A549 (cell line): ENCODE results near the gene VNN1.

Source experiments
- CEBPB ChIP-seq, 2 experiments: fragments of >200 bp in 1 of 2; sonication (Bioruptor Twin) in 1 of 2; formaldehyde crosslinking in 1 of 2; IDR thresholded peaks; 2 replicates each; pipeline ENCODE4 v1.6.1; 2012 to 2016
- ELK1 ChIP-seq: fragments of 150-350 bp; IDR thresholded peaks from 2 replicates; pipeline ENCODE4 v1.6.1; 2014; ENCODE audit warnings: low read depth, mild to moderate bottlenecking, low read length
- FOXS1 ChIP-seq: fragments of 250-450 bp; sonication (Bioruptor Pico); IDR thresholded peaks from 2 replicates; pipeline ENCODE4 v1.5.0; 2020; ENCODE audit warnings: mild to moderate bottlenecking, moderate library complexity
- MAFK ChIP-seq: fragments of 450-650 bp; IDR thresholded peaks from 2 replicates; pipeline ENCODE4 v1.6.1; 2014; ENCODE audit not compliant: partially characterized antibody
- NR3C1 ChIP-seq: fragments of >200 bp; sonication (Bioruptor Twin); formaldehyde crosslinking; IDR thresholded peaks from 3 replicates; pipeline ENCODE4 v1.6.1; 2017
- PBX3 ChIP-seq: IDR thresholded peaks from 2 replicates; pipeline ENCODE4 v1.6.1; 2012
- POLR2A ChIP-seq: IDR thresholded peaks from 2 replicates; pipeline ENCODE4 v1.6.1; 2012; ENCODE audit warnings: mild to moderate bottlenecking, low read length
- POLR2AphosphoS2 ChIP-seq: conservative IDR thresholded peaks from 2 replicates; pipeline ENCODE4 v1.6.1; 2012; ENCODE audit warnings: low read length, improper control_type of control experiment, inconsistent platforms
- RAD21 ChIP-seq, 2 experiments: fragments of >200 bp in 1 of 2; sonication (Bioruptor Twin) in 1 of 2; formaldehyde crosslinking in 1 of 2; IDR thresholded peaks in 1 of 2; conservative IDR thresholded peaks in 1 of 2; 2 replicates in 1 of 2; 3 replicates in 1 of 2; pipeline ENCODE4 v1.6.1; 2012 to 2018; ENCODE audit warnings: inconsistent platforms in 1 of 2
- SMC3 ChIP-seq: fragments of >200 bp; sonication (Bioruptor Twin); formaldehyde crosslinking; IDR thresholded peaks from 3 replicates; pipeline ENCODE4 v1.6.1; 2018; ENCODE audit warnings: inconsistent platforms
- SREBF2 ChIP-seq: fragments of 450-650 bp; IDR thresholded peaks from 2 replicates; pipeline ENCODE4 v1.6.1; 2014; ENCODE audit warnings: mild to moderate bottlenecking, moderate library complexity
- TP53 ChIP-seq: fragments of 250-450 bp; sonication (Bioruptor Pico); IDR thresholded peaks from 2 replicates; pipeline ENCODE4 v1.5.0; 2021; ENCODE audit warnings: mild to moderate bottlenecking, moderate library complexity
- TF ChIP-seq, protein P1 (sequence below): fragments of >200 bp; sonication (Bioruptor Twin); formaldehyde crosslinking; IDR thresholded peaks from 3 replicates; pipeline ENCODE4 v1.5.1; 2016
- TF ChIP-seq, protein P2 (sequence below): fragments of 250-450 bp; sonication (Bioruptor Pico); IDR thresholded peaks from 2 replicates; pipeline ENCODE4 v1.5.0; 2021; ENCODE audit warnings: mild to moderate bottlenecking, moderate library complexity, borderline replicate concordance

- TF ChIP-seq, protein P1, sequence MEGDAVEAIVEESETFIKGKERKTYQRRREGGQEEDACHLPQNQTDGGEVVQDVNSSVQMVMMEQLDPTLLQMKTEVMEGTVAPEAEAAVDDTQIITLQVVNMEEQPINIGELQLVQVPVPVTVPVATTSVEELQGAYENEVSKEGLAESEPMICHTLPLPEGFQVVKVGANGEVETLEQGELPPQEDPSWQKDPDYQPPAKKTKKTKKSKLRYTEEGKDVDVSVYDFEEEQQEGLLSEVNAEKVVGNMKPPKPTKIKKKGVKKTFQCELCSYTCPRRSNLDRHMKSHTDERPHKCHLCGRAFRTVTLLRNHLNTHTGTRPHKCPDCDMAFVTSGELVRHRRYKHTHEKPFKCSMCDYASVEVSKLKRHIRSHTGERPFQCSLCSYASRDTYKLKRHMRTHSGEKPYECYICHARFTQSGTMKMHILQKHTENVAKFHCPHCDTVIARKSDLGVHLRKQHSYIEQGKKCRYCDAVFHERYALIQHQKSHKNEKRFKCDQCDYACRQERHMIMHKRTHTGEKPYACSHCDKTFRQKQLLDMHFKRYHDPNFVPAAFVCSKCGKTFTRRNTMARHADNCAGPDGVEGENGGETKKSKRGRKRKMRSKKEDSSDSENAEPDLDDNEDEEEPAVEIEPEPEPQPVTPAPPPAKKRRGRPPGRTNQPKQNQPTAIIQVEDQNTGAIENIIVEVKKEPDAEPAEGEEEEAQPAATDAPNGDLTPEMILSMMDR = no peak
- TF ChIP-seq NR3C1 = no peak
- TF ChIP-seq SREBF2 = no peak
- no peak for TF ChIP-seq ELK1
- no peak for TF ChIP-seq SMC3
- no peak for TF ChIP-seq POLR2A
- TF ChIP-seq TP53 (CRISPR knock-in tag) = no peak
- no peak for TF ChIP-seq MAFK
- TF ChIP-seq, protein P2, sequence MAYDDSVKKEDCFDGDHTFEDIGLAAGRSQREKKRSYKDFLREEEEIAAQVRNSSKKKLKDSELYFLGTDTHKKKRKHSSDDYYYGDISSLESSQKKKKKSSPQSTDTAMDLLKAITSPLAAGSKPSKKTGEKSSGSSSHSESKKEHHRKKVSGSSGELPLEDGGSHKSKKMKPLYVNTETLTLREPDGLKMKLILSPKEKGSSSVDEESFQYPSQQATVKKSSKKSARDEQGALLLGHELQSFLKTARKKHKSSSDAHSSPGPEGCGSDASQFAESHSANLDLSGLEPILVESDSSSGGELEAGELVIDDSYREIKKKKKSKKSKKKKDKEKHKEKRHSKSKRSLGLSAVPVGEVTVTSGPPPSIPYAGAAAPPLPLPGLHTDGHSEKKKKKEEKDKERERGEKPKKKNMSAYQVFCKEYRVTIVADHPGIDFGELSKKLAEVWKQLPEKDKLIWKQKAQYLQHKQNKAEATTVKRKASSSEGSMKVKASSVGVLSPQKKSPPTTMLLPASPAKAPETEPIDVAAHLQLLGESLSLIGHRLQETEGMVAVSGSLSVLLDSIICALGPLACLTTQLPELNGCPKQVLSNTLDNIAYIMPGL (CRISPR knock-in tag) = no peak
- TF ChIP-seq FOXS1 = no peak
- TF ChIP-seq POLR2AphosphoS2 = no peak
- TF ChIP-seq PBX3 = no peak
- TF ChIP-seq CEBPB (IDR thresholded peaks at IDR 0.05) = no peak
- no peak for TF ChIP-seq RAD21 (conservative IDR thresholded peaks at IDR 0.05 in 1 of 2, IDR thresholded peaks at IDR 0.05 in 1 of 2)
Measured at GRCh38 chr6:132686531-132686930, 27.3 kb downstream of the VNN1 start.
